COLO829 (cell line): ENCODE results near the gene HCST.
"Not testable (repeated sequence)": the region's sequence is repeated elsewhere in the genome, so short reads cannot be mapped to it uniquely, and the experiment has no call there.

Source experiments
- DNase-seq: peaks from one replicate; pipeline ENCODE4 v3.0.0; 2012; ENCODE audit warnings: low spot score

Gene HCST

GRCh38 chr19:35904311-35905068 lies 2.2 kb downstream of the HCST start:
- no peak for DNase-seq

DNA sequence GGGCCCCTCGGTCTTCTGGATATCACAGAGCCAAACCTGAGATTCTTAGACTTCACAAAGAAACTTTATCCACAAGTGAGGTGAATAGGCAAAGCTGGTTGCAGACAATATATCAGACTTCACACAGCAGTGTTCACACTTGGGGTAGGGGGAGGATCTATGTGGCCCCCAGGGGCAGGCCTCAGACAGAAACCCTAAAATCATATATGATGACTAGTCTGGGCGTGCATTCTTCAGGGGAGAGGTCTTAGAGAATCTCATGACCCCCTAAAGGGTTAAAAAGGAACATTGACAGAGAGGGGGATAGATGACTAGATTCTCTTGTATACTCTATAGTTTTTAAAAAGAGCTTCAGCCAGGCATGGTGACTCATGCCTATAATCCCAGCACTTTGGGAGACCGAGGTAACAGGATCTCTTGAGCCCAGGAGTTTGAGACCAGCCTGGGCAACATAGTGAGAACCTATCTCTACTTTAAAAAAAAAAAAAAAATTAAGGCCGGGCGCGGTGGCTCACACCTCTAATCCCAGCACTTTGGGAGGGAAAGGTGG lies 2.9 kb downstream of the HCST start:
- DNase-seq: no peak

DNA sequence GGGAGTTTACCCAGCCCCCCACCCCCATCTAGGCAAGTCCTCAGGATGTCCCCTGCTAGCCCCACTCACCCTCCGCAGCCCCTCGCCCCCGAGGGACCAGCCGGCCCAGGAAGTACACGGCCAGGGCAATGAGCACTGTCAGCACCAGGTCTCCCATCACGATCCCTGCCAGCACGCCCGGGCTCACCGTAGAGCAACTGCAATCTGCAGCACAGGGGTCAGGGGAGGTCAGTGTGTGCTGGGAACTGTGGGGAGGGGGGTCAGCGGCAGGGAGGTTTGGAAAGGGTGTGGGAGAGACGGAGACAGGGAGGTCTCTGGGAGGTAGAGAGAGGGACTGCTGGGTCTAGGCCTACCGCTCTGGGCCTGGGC lies 5.0 kb downstream of the HCST start:
- no peak for DNase-seq

- DNase-seq: no peak
These were observed 5.7 kb downstream of the HCST start, which contains the start of gene TYROBP for GRCh38 chr19:35908010-35908441. Gene TYROBP, minus strand, starts transcription at chr19:35908295. Its CDS starts 67 bp downstream, at chr19:35908228.

DNA sequence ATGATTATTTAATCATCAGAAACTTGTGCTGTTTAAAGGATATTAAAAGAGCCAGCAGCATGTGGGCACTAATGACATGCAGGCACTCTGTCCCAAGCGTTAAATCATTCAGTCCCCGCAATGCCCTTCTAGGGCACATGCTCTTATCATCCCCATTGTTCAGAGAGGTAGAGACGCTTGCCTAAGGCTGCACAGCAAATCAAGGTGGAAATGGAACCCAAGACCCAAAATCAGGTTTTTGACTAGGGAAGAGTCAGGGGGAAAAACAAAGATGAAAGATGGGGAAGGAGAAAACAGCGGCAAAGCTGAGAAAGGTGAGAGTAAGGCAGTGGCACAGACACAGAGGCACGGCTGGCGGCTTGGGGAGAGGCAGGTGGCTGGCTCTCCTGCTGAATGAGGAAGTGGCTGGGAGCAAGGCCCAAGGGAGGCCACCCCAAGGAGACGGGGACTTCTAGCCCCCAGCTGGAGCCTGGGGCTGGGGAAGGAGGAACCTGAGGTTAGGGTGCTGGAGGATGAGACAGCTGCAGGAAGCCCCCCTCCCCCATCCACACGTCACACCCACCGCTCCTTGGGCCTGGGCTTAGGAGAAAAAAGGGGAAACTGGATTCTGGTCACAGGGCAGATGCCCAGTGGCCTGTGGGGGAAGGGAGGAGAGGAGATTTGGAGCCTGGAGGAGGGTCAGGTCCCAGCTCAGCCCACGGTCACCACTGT lies 6.8 kb downstream of the HCST start:
- DNase-seq: no peak

DNA sequence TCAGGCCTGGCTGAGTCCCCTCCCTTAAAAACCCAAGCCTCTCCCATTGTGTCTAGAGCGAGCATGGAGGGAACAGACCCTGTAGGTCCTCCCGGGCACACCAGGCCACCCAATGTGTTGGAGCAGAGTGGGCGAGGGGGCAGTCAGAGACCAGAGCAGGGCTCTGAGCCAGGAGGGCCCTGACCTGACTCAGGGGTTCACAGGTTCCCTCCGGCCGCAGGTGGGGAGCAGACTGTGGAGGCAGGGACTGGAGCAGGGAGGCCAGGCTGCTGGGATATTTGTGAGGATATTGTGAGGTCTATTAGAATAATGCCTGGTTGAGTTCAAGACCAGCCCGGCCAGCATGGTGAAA lies 7.3 kb downstream of the HCST start:
- DNase-seq: no peak

DNA sequence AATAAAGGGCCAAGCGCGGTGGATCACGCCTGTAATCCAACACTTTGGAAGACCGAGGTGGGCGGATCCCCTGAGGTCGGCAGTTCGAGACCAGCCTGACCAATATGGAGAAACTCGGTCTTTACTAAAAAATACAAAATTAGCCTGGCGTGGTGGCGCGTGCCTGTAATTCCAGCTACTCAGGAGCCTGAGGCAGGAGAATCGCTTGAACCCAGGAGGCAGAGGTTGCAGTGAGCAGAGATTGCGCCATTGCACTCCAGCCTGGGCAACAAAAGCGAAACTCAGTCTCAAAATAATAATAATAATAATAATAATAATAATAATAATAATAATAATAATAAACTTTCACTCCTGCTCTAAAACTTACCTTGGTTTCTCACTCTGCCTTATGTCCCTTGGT lies 8.0 kb downstream of the HCST start:
- not testable (repeated sequence) for DNase-seq

DNA sequence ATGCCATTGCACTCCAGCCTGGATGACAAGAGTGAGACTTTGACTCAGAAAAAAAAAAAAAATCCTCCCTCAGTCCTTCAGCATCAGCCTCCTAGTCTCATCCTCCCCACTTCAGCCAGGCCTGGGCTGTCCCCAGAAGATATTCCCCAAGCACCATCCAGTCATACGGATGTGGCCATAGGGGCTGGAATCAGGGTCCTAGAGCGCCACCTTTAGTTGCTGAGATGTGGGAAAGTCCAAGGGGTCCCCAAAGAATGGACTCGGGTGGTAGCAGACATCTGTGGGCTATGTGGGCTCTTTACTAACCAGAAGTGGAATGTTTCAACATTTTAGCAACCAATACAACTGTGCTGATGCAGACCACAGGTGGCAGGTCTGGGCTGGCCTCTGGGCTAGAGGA lies 8.8 kb downstream of the HCST start:
- DNase-seq: no peak

- DNase-seq: no peak
These were observed 9.5 kb downstream of the HCST start for GRCh38 chr19:35911790-35912189.

DNA sequence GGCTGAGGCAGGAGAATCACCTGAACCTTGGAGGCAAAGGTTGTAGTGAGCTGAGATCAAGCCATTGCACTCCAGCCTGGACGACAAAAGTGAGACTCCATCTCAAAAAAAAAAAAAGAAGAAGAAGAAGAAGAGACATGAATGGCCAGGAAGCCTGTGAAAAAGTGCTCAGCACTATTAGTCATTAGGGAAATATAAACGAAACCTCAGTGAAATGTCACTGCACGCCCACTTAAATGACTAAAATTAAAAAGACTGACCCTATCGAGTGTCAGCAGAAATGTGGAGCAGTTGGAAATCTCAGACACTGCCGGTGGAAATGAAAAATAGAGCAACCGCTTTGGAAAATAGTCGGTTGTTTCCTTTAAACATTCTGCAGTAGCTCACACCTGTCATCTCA lies 11.3 kb downstream of the HCST start:
- DNase-seq: no peak

DNA sequence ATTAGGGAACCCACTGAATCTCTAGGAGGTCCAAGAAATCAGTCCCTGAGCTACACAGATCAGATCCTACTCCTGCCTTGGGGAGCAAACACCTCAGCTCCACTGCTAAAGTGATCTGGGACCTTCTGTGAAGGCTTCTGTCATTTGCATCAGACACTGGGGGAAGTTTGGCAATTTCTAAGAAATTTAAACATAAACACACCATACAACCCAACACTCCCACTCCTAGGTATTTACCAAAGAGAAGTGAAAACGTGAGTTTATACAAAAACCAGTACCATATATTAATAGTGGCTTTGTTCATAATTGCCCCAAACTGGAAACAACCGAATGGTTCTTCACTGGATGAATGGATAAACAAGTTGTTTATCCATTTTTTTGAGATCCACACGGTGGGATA lies 13.1 kb downstream of the HCST start:
- DNase-seq: no peak

DNA sequence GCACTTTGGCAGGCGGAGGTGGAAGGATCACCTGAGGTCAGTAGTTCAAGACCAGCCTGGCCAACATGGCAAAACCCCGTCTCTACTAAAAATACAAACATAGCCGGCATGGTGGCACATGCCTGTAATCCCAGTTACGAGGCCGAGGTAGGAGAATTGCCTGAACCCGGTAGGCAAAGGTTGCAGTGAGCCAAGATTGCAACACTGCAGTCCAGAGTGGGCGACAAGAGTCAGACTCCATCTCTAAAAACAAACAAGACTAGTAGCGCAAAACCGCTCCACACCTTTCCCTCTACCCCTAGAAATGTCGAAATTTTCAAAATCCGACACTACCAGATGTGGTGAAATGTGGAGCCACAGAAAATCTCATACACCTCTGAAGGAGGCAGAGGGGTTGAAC lies 17.0 kb downstream of the HCST start:
- no peak for DNase-seq

- DNase-seq: no peak
These were observed 18.7 kb downstream of the HCST start for GRCh38 chr19:35921012-35921411.

GRCh38 chr19:35925501-35925900 lies 23.2 kb downstream of the HCST start:
- no peak for DNase-seq

DNA sequence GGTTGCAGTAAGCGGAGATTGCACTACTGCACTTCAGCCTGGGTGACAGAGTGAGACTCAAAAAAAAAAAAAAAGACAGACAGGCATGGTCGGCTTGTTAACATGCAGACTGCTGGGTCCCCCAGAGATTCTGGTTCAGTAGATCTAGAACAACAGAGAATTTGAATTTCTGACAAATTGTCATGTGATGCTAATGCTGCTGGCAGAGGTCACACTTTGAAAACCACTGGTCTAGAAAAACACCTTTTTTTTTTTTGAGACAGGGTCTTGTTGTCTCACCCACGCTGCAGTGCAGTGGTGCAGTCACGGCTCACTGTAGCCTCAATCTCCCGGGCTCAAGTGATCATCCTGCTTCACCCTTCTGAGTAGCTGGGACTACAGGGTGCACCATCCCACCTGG lies 26.2 kb downstream of the HCST start:
- no peak for DNase-seq

- DNase-seq: no peak
These were observed 27.5 kb downstream of the HCST start for GRCh38 chr19:35929876-35930275.

GRCh38 chr19:35931161-35931873 lies 29.0 kb downstream of the HCST start:
- peak; percentile 99 for DNase-seq

DNA sequence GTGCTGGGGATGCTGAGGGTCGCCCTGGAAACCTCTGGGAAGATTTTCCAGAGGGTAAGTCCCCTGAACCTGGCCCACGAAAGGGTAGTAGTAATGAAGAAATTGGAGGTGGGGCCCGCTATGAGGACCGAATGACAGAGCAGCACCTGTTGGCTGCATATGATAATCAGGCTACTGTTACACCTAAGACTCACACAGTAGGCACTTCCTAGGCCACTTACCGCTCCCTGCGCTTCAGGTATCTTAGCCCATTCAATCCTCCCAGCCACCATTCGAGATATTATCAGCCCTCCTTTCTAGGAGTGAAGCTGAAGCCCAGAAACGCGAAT lies 29.5 kb downstream of the HCST start:
- DNase-seq: no peak

DNA sequence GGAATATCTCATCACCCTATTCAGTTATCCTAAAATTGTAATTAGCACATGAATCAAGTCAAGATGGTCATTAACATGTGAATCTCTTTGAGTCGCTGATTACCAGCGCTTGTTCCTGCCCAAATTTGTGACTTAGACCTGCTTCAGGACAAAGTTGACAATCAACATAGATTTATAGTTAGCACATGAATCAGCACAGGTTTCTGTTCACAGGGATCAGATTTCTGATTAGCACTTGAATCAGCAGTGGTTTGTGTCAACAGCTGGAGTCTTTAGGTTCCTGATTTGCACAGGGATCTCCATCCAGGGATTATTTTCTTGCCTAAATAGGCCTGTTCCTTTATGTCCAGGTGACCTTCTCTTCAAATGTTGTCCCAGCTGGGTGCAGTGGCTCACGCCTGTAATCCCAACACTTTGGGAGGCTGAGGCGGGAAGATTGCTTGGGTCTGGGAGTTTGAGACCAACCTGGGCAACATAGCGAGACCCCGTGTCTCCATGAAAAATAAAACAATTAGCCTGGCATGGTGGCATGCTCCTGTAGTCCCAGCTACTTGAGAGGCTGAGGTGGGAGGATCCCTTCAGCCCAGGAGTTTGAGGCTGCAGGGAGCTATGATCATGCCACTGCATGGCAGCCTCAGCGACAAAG lies 30.1 kb downstream of the HCST start:
- no peak for DNase-seq

GRCh38 chr19:35935911-35936737 lies 33.8 kb downstream of the HCST start, which contains the start of gene LRFN3:
Gene LRFN3, plus strand, starts transcription at chr19:35936374. Its CDS starts 3,052 bp downstream, at chr19:35939426.
- peak; percentile 65 for DNase-seq

- DNase-seq: no peak
These were observed 34.5 kb downstream of the HCST start for GRCh38 chr19:35936738-35937268.
